Measurements from ENCODE around the gene OR1N1.

- TF ChIP-seq CTCF (IDR thresholded peaks at IDR 0.05; ENCODE audit: low read depth, low read length, missing input control) (no peak), ATF3 (IDR thresholded peaks at IDR 0.05) (no peak), REST (IDR thresholded peaks at IDR 0.05) (no peak), TAF1 (conservative IDR thresholded peaks at IDR 0.05) (no peak), RAD21 (IDR thresholded peaks at IDR 0.05) (no peak), YY1 (IDR thresholded peaks at IDR 0.05) (no peak)
Observed at GRCh38 chr9:122479062-122479461, 48.0 kb downstream of the OR1N1 start.
